Osteocyte (in vitro differentiated cells): Measurements from ENCODE around the gene DYNLL1. TPM values are rescaled to one million over a fixed set of nuclear protein-coding genes. Genes with fewer than 3 reads are reported as not detected.
"Not testable (repeated sequence)": the region's sequence is repeated elsewhere in the genome, so short reads cannot be mapped to it uniquely, and the experiment has no call there.

Experiments
- DNase-seq: peaks from one replicate; pipeline ENCODE4 v3.0.0; 2021; ENCODE audit warnings: mixed read lengths; ENCODE audit not compliant: unreplicated experiment; ENCODE audit errors: extremely low spot score
- H3K27ac Mint-ChIP-seq: one replicate; pipeline ENCODE4 v1.8.0; 2021; ENCODE audit warnings: mild to moderate bottlenecking, mixed read lengths; ENCODE audit not compliant: unreplicated experiment
- H3K27me3 Mint-ChIP-seq: one replicate; pipeline ENCODE4 v1.8.0; 2021; ENCODE audit warnings: mixed read lengths; ENCODE audit not compliant: unreplicated experiment
- H3K36me3 Mint-ChIP-seq: one replicate; pipeline ENCODE4 v1.8.0; 2021; ENCODE audit warnings: mixed read lengths; ENCODE audit not compliant: unreplicated experiment
- H3K4me1 Mint-ChIP-seq: one replicate; pipeline ENCODE4 v1.8.0; 2021; ENCODE audit warnings: mixed read lengths; ENCODE audit not compliant: unreplicated experiment
- H3K4me3 Mint-ChIP-seq: one replicate; pipeline ENCODE4 v1.8.0; 2021; ENCODE audit warnings: mild to moderate bottlenecking, moderate library complexity, mixed read lengths; ENCODE audit not compliant: unreplicated experiment
- H3K9me3 Mint-ChIP-seq: one replicate; pipeline ENCODE4 v1.8.0; 2021; ENCODE audit warnings: mixed read lengths; ENCODE audit not compliant: unreplicated experiment
- CTCF ChIP-seq: fragments of 200-600 bp; sonication (generic); IDR thresholded peaks from 2 replicates; pipeline ENCODE4 v1.5.0; 2021; ENCODE audit warnings: antibody characterized with exemption, mild to moderate bottlenecking, moderate library complexity
- total RNA-seq: library from RNA; stranded (reverse); gene quantifications from 2 replicates; pipeline ENCODE4 v1.2.1, GENCODE V29; 2021

DYNLL1 gene
- total RNA-seq, 1 donor from 2014 or later: 325 TPM

DNA sequence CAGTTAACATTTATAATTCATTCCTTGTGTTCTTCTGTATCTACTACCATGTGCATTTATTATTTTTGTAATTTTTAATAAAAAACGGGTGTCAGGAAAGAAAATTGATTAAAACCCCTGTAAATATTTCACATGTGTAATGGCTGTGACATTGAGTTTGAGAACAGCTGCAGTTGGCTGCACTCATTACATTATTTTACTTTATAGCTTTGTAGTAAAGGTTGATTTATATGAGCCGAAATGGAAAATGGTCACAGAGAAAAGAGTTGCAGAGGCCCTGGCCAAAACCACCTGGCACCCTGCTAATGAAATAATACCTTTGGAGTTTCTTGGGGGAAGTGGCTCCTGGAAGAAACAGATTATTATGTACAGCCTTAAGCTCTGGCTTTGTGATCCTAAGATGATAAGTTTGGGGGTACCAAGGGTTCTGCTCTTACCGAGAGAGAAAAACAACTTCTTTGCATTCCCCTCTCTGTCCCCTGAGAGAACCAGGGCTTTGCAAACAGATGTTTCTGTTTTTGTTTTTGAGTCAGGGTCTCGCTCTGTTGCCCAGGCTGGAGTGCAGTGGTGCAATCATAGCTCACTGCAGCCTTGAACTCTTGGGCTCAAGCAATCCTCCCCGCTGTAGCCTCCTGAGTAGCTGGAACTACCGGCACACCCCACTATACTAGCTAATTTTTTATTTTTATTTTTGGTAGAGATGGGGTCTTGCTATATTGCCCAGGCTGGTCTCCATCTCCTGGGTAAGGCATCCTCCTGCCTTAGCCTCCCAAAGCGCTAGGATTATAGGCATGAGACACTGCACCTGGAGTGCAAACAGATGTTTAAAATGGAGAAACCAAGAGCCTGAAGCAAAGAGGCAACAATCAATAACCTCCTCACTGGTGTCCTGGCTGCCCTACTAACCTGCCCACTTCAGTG is 9.7 kb upstream of the DYNLL1 start:
- no peak overlapping the region for H3K27ac Mint-ChIP-seq
- no peak overlapping the region for H3K4me3 Mint-ChIP-seq
- H3K9me3 Mint-ChIP-seq: no peaks in the 10 kb centered on the region
- H3K36me3 Mint-ChIP-seq: peaks cover 11% of the 10 kb centered on the region
- H3K27me3 Mint-ChIP-seq: no peaks in the 10 kb centered on the region
- H3K4me1 Mint-ChIP-seq: no peaks in the 10 kb centered on the region
- TF ChIP-seq CTCF: no peak
- DNase-seq: no peak

DNA sequence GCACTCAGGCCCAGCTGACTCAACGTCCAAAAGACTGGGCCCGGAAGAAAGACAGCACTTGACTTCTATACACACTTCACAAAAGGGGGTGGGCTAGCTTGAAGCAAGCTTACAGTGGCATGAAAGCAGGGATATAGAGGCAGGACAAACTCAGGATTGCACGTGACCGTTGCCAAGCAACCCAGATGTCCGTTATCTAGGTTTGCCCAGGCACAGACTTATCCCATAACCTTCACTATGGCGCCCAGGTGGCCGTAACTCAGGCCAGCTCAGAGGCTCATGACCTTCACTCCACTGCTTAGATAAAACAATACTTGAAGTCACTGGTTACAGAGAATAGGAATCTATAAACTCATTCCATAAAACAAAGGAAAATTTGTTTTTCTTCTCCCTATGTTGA is 8.4 kb upstream of the DYNLL1 start:
- H3K4me3 Mint-ChIP-seq, H3K9me3 Mint-ChIP-seq, DNase-seq, H3K36me3 Mint-ChIP-seq, H3K27me3 Mint-ChIP-seq, H3K4me1 Mint-ChIP-seq, H3K27ac Mint-ChIP-seq: not testable (repeated sequence)

- H3K4me3 Mint-ChIP-seq: no peak overlapping the region
- no peak for DNase-seq
- no peaks in the 10 kb centered on the region for H3K27me3 Mint-ChIP-seq
- TF ChIP-seq CTCF: no peak
- no peaks in the 10 kb centered on the region for H3K4me1 Mint-ChIP-seq
- H3K27ac Mint-ChIP-seq: no peak overlapping the region
- H3K36me3 Mint-ChIP-seq: peaks cover 9% of the 10 kb centered on the region
- no peaks in the 10 kb centered on the region for H3K9me3 Mint-ChIP-seq
Observed at GRCh38 chr12:120488057-120488640, 7.8 kb upstream of the DYNLL1 start.

DNA sequence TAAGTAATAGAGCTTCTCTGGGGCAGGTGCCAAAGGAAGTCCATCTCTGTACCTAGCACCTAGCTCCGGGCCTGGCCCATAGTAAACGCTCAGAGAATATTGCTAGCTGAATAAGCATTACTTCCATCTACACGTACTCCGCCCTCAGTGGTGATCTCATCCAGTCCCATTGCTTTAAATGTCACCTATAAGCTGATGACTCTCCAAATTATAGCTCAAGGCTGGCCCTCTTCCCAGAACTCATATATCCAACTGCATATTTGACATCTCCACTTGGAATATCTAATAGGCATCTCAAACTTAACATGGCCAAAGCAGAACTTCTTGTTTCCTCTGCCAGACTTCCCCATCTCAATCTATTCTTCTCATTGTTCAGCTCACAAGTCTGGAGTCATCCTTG is 6.9 kb upstream of the DYNLL1 start:
- Mint-ChIP-seq H3K9me3 (no peaks in the 10 kb centered on the region), H3K27me3 (no peaks in the 10 kb centered on the region), H3K4me1 (no peaks in the 10 kb centered on the region), H3K4me3 (no peak overlapping the region), H3K36me3 (peaks cover 6% of the 10 kb centered on the region), H3K27ac (no peak overlapping the region)
- no peak for TF ChIP-seq CTCF
- DNase-seq: no peak

- DNase-seq: no peak
- Mint-ChIP-seq H3K4me3 (no peak overlapping the region), H3K4me1 (peaks cover 8% of the 10 kb centered on the region), H3K27ac (no peak overlapping the region), H3K27me3 (no peaks in the 10 kb centered on the region), H3K36me3 (peaks cover 6% of the 10 kb centered on the region), H3K9me3 (no peaks in the 10 kb centered on the region)
- TF ChIP-seq CTCF: no peak
Observed at GRCh38 chr12:120490325-120490724, 5.6 kb upstream of the DYNLL1 start.
